HepG2 (cell line): Measurements from ENCODE around the gene ADGRG6. TPM values are rescaled to one million over a fixed set of nuclear protein-coding genes. Genes with fewer than 3 reads are reported as not detected.

ENCODE experiments used
- GLI4 ChIP-seq: sonication (generic); formaldehyde crosslinking; IDR thresholded peaks from 2 replicates; pipeline ENCODE4 v1.5.1; 2020; ENCODE audit warnings: missing genetic modification reagents, mild to moderate bottlenecking, moderate library complexity, borderline replicate concordance
- HNF4G ChIP-seq, 2 experiments: sonication (generic) in 1 of 2; formaldehyde crosslinking in 1 of 2; IDR thresholded peaks; 2 replicates each; pipeline versions ENCODE4 v1.4.0 to v1.6.1; 2011 to 2020; ENCODE audit warnings: borderline replicate concordance in 2 of 2, low read depth in 2 of 2, mild to moderate bottlenecking in 2 of 2, low read length in 1 of 2, missing genetic modification reagents in 1 of 2, moderate library complexity in 1 of 2
- ISX ChIP-seq: sonication (generic); formaldehyde crosslinking; conservative IDR thresholded peaks from 2 replicates; pipeline ENCODE4 v1.5.0; 2020; ENCODE audit warnings: missing genetic modification reagents
- JDP2 ChIP-seq: sonication (generic); formaldehyde crosslinking; IDR thresholded peaks from 2 replicates; pipeline ENCODE4 v1.8.1; 2022; ENCODE audit warnings: missing genetic modification reagents, borderline replicate concordance
- KMT2B ChIP-seq: IDR thresholded peaks from 2 replicates; pipeline ENCODE4 v1.6.1; 2016; ENCODE audit warnings: missing genetic modification reagents, missing compliant biosample characterization
- PTBP1 ChIP-seq: fragments of 200-400 bp; formaldehyde crosslinking; IDR thresholded peaks from 2 replicates; pipeline ENCODE4 v1.6.1; 2018; ENCODE audit warnings: low read length, low read depth; ENCODE audit not compliant: poor library complexity, severe bottlenecking
- RFX3 ChIP-seq: IDR thresholded peaks from 2 replicates; pipeline ENCODE4 v1.6.1; 2016; ENCODE audit warnings: missing biosample characterization, missing genetic modification reagents
- RNF2 ChIP-seq: fragments of 450-650 bp; conservative IDR thresholded peaks from 2 replicates; pipeline ENCODE4 v1.6.1; 2016; ENCODE audit warnings: low read depth
- SAFB2 ChIP-seq: sonication (generic); formaldehyde crosslinking; IDR thresholded peaks from 2 replicates; pipeline ENCODE4 v1.5.1; 2020; ENCODE audit warnings: missing genetic modification reagents, low read depth, mild to moderate bottlenecking, borderline replicate concordance
- ZFP1 ChIP-seq: IDR thresholded peaks from 2 replicates; pipeline ENCODE4 v1.6.1; 2016
- ZFP82 ChIP-seq: sonication (generic); formaldehyde crosslinking; IDR thresholded peaks from 2 replicates; pipeline ENCODE4 v1.5.1; 2020; ENCODE audit warnings: mild to moderate bottlenecking, missing genetic modification reagents, borderline replicate concordance
- ZIK1 ChIP-seq: sonication (generic); formaldehyde crosslinking; IDR thresholded peaks from 2 replicates; pipeline ENCODE4 v1.5.0; 2020; ENCODE audit warnings: mild to moderate bottlenecking, low read depth, missing genetic modification reagents, borderline replicate concordance
- ZNF569 ChIP-seq: sonication (generic); formaldehyde crosslinking; IDR thresholded peaks from 2 replicates; pipeline ENCODE4 v1.5.0; 2020; ENCODE audit warnings: mild to moderate bottlenecking, missing genetic modification reagents, moderate library complexity, borderline replicate concordance
- polyA plus RNA-seq, 8 experiments: library from polyadenylated mRNA; depleted of rRNA in 3 of 8; stranded (reverse) in 7 of 8; unstranded in 1 of 8; fragments of >200 nt; fragmentation: Illumina TruSeq in 4 of 8; extraction: Trizol in 4 of 8; gene quantifications; 2 replicates each; pipeline versions ENCODE4 v1.2.1 to v1.2.3, GENCODE V29; 2011 to 2016; ENCODE audit warnings: low read depth in 4 of 8, missing spikeins in 1 of 8, mixed read lengths in 1 of 8; ENCODE audit not compliant: insufficient read depth in 1 of 8
- total RNA-seq, 5 experiments: library from RNA; depleted of rRNA; stranded (reverse); fragments of >200 nt; fragmentation: Illumina TruSeq; extraction: Trizol; gene quantifications; 2 replicates each; pipeline ENCODE4 v1.2.3, GENCODE V29; 2016; ENCODE audit warnings: low read depth in 1 of 5
- TF ChIP-seq, protein P1 (sequence below): sonication (generic); formaldehyde crosslinking; IDR thresholded peaks from 2 replicates; pipeline ENCODE4 v1.5.1; 2020; ENCODE audit warnings: mild to moderate bottlenecking, moderate library complexity, missing genetic modification reagents
- TF ChIP-seq, protein P2 (sequence below): sonication (generic); formaldehyde crosslinking; IDR thresholded peaks from 2 replicates; pipeline ENCODE4 v1.5.1; 2020; ENCODE audit warnings: missing genetic modification reagents, mild to moderate bottlenecking, borderline replicate concordance
- TF ChIP-seq, protein P3 (sequence below): sonication (generic); formaldehyde crosslinking; IDR thresholded peaks from 2 replicates; pipeline ENCODE4 v1.8.1; 2022; ENCODE audit warnings: low read depth, mild to moderate bottlenecking, missing genetic modification reagents

ADGRG6 gene
- total and polyA plus RNA-seq, 2 of the 13 experiments (the other 11 are each of a cell fraction or from before 2014, with no cell fraction given) = 129 to 249 TPM

DNA sequence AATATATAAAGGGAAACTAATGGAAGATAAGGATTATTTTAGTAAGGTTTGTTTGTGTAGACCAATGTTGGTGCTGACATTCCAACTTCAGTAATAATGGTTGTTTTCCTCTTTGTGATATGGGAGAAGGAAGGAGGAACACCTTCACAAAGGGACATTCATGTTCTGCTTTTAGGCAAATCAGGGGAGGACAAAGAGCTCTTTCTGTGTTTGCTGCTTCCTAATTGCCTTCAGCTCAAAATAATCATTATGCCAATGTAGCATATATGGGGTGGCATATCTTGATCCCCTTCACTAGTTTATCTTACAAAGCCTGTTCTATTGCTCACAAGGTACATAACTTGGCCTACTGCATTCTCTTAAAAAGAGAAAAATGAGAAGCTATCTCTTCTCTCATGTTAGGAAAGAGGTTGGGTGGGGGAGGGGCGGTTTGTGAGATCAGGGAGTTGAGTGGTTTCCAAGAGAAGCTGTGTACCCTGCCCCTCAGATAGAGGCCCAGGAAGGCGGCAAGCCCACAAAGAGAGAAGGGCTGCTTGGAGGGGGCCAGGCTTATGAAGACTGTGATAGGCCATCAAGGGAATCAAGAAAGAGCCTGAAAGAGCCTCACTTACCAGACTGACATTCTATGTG, 4.7 kb upstream of the ADGRG6 start (continued):
- TF ChIP-seq, protein P1, sequence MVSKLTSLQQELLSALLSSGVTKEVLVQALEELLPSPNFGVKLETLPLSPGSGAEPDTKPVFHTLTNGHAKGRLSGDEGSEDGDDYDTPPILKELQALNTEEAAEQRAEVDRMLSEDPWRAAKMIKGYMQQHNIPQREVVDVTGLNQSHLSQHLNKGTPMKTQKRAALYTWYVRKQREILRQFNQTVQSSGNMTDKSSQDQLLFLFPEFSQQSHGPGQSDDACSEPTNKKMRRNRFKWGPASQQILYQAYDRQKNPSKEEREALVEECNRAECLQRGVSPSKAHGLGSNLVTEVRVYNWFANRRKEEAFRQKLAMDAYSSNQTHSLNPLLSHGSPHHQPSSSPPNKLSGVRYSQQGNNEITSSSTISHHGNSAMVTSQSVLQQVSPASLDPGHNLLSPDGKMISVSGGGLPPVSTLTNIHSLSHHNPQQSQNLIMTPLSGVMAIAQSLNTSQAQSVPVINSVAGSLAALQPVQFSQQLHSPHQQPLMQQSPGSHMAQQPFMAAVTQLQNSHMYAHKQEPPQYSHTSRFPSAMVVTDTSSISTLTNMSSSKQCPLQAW = peak; percentile 57; the same call in 1 of the 2 replicates
- TF ChIP-seq, protein P2, sequence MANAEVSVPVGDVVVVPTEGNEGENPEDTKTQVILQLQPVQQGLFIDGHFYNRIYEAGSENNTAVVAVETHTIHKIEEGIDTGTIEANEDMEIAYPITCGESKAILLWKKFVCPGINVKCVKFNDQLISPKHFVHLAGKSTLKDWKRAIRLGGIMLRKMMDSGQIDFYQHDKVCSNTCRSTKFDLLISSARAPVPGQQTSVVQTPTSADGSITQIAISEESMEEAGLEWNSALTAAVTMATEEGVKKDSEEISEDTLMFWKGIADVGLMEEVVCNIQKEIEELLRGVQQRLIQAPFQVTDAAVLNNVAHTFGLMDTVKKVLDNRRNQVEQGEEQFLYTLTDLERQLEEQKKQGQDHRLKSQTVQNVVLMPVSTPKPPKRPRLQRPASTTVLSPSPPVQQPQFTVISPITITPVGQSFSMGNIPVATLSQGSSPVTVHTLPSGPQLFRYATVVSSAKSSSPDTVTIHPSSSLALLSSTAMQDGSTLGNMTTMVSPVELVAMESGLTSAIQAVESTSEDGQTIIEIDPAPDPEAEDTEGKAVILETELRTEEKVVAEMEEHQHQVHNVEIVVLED = no peak
- TF ChIP-seq SAFB2 (CRISPR knock-in tag) = no peak
- TF ChIP-seq RFX3 (CRISPR knock-in tag) = no peak
- TF ChIP-seq ZIK1 (CRISPR knock-in tag) = no peak
- 0 out of 2 replicates have a peak, but pooled peaks have one; percentile 47 for TF ChIP-seq ZFP82
- TF ChIP-seq ISX (CRISPR knock-in tag) = no peak
- peak; percentile 64; the same call in 1 of the 2 replicates for TF ChIP-seq HNF4G (IDR thresholded peaks at IDR 0.05; ENCODE audit: borderline replicate concordance, low read depth, low read length)
- no peak for TF ChIP-seq HNF4G (CRISPR knock-in tag; IDR thresholded peaks at IDR 0.05; ENCODE audit: borderline replicate concordance, low read depth)
- 0 out of 2 replicates have a peak, but pooled peaks have one; percentile 24 for TF ChIP-seq ZFP1
- no peak for TF ChIP-seq PTBP1
- TF ChIP-seq JDP2 (CRISPR knock-in tag) = no peak
- TF ChIP-seq RNF2 = no peak
- no peak for TF ChIP-seq GLI4
- TF ChIP-seq, protein P3, sequence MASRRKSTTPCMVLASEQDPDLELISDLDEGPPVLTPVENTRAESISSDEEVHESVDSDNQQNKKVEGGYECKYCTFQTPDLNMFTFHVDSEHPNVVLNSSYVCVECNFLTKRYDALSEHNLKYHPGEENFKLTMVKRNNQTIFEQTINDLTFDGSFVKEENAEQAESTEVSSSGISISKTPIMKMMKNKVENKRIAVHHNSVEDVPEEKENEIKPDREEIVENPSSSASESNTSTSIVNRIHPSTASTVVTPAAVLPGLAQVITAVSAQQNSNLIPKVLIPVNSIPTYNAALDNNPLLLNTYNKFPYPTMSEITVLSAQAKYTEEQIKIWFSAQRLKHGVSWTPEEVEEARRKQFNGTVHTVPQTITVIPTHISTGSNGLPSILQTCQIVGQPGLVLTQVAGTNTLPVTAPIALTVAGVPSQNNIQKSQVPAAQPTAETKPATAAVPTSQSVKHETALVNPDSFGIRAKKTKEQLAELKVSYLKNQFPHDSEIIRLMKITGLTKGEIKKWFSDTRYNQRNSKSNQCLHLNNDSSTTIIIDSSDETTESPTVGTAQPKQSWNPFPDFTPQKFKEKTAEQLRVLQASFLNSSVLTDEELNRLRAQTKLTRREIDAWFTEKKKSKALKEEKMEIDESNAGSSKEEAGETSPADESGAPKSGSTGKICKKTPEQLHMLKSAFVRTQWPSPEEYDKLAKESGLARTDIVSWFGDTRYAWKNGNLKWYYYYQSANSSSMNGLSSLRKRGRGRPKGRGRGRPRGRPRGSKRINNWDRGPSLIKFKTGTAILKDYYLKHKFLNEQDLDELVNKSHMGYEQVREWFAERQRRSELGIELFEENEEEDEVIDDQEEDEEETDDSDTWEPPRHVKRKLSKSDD (CRISPR knock-in tag) = no peak
- no peak for TF ChIP-seq KMT2B (CRISPR knock-in tag)
- TF ChIP-seq ZNF569 = no peak
